ENCODE data around the gene TBRG4.

The TBRG4 gene

DNA sequence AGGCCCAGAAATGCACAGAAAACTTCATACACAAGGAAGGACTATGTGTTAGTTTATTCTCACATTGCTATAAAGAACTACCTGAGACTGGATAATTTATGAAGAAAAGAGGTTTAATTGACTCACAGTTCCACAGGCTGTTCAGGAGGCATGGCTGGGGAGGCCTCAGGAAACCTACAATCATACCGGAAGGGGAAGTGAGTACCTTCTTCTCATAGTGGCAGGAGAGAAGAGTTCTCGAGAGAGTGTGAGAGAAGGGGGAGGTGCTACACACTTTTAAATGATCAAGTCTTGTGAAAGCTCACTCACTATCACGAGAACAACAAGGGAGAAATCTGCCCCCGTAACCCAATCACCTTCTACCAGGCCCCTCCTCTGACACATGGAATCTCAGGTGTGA lies 29.3 kb upstream of the TBRG4 start:
- DNase-seq: no peak

DNA sequence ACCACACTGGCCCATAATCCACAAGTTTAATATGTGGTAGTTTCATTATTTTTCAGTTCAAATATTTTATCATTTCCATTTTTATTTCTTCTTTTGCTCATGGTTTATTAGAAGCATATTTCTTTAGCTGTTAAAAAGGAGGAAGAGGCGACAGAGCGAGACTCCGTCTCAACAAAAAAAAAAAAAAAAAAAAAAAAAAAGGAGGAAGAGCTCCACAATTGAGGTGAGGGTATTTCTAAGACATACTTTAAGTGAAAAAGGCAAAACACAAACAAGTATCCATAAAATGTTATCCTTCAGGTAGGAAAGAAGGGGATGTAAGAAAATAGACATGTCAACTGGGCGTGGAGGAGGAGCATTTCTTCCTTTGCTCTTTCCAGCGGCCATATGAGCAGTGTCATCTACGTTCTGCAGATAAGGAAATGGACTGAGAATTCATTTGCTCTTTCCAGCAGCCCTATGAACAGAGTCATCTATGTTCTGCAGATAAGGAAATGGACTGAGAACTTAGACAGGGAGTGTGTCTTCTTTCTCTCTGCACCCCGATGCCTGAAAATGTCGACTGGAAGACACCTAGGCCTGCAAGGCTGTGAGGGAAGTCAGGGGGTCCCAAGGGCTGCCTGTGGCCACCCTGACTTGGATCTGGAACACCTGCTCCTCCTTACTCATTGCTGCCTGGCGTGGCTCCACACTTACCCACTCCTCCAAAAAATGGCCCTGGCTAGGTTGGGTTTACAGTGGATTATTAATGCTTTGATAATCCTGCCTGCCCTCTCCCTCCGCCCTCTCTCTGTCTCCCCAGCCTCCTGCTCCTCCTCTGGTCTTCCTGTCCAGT lies 27.2 kb upstream of the TBRG4 start:
- DNase-seq: no peak

DNA sequence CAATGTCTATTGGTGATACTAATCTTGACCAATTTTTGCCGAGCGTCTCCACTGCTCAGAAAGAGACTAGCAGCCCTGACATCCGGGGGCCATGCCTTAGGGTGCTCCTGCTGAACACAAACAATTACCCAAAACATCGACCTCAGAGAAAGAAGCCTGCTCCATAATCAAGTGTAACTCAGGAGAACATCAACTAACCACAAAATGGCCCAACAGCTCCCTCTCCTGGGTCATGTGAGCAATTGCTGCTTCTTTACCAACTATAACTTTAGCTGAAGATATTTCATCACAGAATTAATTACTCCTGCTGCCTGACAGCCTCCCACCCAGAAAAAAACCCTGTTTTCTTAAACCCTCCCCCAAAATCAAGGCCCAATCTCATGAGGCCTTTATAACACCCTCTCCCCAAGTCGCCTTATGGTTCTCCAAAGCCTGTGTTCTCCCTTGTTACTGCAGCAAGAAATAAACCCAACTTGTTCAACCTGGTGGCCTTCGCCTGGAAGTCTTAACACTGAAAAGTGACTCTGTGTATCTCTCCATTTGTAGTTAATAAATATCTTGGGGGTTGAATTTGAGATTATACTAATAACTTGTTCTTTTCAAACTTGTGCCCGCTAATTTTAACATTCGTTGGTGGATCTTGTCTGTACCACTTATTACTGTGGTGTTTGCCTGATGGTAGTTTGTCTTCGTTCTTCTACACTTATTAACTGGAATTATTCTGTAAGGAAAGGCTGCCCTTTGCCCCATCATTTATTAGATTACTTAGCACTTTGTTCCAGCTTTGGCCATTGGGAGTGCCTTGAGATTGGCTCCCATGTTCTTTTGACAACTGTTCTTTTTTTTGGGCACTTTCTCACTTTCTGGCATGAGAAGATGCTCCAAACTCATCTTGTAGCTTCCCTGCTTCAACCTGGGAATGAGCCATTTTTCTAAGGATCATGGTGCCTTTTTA lies 24.9 kb upstream of the TBRG4 start:
- DNase-seq: peak; percentile 61 to 64

DNA sequence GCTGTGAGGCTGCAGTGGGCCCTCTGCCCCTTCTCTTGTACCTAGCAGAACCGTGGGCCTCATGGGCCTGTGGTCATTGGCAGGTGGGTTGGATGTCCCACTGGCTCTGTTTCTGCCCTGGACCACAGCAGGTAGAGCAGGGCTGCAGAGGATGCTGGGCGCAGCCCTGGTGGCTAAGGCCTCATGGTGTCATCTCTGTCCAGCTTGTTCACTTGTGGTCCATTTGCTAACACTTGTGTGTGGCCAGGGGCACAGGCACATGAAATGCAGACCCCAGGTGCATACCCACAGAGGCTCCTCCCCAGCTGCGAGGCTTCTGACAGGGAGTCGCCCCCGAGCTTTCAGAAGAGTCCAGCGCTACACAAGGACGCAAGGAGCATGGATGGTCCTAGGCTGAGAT lies 22.4 kb upstream of the TBRG4 start:
- DNase-seq: no peak

DNA sequence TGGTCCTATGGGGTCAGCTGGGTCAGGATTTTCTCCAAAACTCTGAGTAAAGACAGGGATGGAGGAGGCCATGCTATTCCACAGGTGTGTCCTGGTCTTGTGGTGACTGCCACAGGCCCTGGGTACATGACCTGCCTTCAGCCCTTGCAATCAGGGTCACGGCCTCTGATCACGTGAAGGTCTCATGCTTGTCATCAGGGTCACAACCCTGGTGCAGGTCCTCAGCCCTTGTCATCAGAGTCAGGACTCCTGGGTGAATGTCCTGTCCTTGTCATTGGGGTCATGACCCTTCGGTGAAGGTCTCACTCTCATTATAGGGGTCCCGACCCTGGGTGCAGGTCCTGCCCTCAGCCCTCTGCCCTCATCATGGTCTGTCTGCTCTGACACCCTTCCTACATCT lies 21.9 kb upstream of the TBRG4 start:
- no peak for DNase-seq

DNA sequence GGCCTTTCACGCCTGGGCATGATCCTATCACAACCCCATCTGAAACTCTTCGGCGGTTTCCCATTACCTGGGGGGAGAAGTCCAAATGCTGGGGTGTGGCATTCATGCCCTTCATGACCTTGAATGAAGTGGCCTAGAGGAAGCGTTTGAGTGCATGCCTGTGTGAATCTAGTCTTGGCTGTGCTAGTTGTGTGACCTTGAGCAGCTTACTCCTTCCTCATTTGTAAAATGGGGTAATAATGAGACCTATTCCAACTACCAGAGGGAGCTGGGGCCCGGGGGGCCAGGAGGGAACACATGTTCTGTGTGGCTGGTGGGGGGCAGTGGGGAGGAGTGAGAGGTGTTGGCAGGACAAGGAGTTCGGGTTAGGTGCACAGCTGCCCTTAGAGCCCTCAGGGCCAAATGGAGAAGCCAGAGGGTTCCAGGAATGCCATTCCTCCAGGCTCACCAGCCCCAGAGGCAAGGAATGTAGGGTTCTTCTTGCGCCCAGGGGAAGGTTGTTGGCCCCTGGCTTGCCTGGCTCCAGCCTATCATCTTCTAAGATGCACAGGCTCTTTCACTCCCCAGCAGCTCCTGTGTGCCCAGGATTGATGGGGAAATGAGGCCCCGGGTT lies 21.3 kb upstream of the TBRG4 start:
- no peak for DNase-seq

DNA sequence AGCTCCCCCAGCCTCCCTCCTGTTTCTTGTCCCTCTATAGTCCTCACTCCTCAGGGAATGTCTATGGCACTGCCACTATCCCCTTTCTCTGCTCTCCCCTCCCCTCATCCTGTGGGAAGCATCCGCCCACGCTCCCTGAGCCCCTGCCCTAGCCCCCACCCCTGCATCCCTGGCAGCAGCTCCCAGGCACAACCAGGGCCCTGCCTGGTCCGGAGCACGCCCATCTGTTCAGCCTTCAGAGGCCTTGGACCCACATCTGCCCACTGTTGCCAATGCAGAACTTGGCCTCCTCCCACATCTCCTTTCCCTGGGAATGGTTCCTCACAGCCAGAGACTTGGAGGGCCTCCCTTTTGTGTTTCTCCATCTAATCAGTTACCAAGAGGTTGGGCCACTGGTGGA lies 20.4 kb upstream of the TBRG4 start:
- no peak for DNase-seq

DNA sequence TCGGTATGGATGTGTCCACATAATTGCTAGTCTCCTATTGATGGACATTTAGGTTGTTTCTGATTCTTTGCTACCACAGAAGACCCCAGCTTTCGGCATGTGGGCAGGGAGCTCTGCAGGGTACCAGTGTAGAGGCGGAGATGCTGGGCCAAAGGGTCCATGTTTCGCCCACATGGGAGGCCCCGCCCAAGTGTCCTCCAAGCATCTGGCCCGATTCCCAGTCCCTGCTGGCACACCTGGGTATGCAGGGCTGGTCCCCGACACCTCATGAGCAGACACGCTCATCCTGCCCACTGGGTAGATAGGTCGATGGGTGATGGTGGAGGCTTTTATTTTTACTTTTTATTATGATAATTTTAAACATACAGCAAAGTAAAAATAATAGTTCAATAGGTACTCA lies 19.4 kb upstream of the TBRG4 start:
- DNase-seq: no peak

DNA sequence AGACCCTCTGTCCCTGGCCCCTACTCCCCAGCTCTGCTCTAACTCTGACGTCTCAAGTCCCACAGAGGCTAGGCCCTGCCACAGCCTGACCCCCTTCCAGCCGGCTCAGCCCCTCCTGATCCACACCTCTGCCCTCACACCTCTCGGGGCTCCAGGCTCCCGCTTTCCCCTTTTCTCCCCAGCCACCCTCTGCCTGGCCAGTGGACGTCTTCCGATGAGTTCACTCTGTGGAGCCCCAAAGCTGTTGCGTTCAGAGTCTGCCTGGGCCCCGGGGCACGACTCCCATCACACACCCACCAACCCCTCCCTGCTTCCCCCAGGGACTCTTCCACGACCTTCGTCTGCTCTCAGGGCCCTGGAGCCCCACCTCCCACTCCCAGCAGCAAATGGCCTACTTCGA lies 18.4 kb upstream of the TBRG4 start:
- DNase-seq: no peak

DNA sequence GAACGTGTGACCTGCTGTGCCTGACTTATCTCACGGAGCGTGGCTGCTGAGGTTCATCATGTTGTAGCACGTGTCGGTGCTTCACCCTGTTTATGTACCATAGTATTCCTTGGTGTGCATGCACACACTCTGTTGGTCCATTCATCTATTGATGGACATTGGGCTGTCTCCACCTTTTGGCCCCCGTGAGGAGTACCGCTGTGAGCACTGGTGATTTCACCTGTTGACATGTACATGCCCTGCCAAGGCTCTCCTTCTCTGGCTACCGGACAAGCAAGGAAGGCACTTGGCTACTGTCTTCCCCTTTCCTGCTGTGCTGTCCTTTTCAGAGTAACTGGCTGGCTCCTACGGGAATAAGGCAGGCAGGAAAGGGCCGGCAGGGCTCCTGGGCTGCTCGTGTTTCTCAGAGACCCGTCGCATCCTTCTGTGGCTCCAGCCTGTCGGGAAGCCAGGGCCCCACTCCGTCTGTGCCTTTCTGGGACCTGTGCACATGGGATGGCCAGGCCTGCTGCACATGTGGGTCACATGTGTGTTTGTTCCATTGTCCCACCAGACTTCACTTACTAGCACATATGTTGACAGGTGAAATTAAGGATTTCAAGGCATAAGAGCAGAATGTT lies 17.8 kb upstream of the TBRG4 start:
- DNase-seq: no peak

DNA sequence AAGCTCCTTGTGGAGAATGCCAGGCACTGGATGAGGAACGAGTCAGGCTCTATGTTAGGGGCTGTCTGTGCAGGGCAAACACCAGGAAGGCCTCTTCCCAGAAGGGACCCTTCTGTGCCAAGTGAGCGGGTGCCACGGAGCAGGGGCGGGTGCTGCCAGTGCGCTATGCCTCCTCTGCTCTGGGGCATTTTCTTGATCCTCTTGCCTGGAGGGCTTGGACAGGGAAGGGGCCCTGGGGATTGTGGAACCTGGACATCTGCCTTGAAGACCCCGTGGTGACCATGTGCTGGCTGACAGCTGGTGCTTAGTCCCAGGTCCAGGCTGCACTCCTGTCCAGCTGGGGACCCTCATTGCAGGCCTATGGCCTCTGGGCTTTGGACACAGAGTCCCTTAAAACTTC lies 15.4 kb upstream of the TBRG4 start:
- DNase-seq: no peak

DNA sequence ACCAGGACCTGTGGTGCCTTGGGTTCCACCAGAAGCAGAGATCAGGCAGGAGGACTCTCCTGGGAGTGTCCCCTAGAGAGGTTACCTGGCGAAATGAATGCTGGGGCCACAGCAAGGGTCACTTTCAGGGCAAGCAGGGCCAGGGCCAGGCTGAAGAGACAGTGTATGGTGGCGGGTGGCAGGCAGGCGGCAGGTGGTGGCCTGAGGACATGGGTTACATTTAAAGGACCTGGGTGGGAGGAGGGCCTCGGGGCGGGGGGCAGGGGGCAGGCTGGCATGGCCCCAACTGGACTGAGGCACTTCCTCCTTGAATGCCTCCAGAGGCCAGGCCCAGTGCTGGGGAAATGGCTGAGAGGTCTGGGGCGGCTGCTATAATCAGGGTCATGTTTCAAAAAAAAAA lies 14.7 kb upstream of the TBRG4 start:
- no peak for DNase-seq

DNA sequence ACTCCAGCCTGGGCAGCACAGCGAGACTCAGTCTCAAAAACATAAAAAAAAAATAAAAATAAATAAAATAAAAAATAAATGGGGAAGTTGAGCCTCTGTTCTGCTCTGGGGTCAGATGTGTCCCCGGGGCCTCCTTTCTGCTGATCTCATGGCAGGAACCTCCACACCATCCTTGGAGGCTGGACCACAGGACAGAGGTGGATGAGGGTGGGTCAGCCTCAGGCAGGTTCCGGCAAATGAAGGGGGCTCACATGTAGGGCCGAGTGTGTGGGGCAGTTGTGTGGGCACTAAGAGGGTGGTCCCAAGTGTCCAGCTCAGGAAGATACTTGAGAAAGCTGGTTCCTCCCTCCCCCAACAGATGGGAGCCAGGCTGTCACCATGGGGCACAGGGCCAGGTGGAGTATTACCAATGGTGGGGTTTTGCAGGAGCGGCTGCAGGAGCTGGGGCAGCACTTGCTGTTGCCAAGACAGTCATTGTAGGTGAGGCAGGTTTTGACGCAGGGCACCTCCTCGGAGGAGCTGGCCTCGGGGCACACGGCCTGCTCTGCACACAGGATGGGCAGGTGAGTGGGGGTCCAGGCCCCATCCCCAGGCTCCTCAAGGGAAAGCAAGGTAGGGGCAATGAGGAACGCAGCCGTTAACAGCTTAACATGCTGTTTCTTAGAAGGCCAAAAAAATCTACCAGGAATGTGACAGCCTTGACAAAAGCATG lies 13.9 kb upstream of the TBRG4 start:
- no peak for DNase-seq

DNA sequence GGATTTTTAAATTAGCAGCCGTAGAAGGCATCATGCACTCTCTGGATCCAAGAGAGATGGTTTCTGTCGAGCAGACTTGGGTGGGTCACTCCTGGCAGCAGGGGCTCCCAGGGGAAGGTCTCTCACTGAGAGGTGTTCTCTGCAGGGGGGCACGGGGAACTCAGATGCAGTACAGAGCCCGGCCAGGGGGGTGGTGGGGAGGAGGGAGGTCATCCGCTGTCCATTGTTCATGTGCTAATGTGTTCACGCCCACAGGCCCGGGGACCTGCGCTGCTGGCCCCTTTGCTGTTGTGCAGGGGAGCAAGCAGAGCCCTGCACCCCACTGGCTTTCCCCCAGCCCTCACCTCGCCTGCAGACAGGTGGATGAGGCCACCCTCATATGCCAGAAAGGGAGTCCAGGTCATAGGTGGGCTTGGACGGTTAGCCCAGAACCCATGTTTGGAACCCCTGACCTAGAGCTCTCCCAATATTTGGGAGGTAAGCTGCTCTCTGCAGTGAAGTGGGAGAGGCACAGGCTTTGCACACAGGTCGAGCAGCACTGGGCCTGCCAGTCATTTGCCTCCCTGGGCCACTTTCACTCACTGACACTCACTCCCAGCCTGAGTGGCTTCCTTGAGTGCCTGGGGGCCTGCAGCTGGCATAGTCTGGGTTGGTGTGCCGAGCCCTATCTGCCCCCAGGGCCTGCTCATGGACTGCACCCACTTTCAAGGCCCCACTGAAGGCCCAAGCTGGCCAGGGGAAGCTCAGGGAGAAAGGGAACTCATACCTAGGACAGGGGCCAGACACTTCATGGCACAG lies 12.6 kb upstream of the TBRG4 start:
- no peak for DNase-seq

DNA sequence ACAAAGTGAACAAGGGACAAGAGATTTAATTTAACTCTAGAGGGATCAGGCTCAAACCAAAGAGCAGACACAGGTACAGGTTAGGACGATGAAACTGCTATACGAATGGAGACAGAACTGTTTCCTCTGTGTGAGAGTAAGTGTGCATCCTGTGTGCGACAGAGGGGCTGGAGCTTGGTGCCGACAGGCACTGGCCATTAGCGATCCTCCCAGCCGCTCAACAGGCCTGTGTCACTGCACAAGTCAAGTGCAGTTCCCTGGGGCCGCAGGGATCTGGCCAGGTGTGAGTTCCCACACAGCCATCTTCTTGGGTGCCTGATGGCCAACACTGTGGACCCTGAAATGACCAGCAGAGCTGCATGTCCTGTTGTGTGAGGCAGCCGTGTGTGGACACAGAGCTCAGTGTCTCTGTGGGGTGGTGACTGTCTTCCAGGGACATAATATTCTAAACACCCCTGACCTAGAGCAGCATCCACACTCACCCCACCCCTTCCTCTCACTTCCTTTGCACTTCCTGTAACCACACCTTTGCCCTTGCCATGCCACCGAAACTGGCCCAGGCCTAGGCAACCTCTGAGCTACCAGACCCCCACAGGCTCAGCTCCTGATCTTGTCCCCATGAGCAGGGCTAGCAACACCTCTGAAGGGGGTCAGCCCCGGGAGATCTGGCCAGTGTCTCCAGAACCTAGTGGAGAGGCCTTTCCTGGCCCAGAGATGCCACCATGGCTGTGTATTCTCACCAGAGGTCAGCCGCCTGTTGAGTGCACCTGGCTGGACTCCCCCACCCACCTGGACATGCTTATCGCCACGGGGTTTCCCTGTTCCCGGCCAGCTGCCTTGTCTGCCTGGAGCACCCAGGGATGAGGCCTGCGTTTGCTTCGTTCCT lies 11.7 kb upstream of the TBRG4 start:
- DNase-seq: no peak

DNA sequence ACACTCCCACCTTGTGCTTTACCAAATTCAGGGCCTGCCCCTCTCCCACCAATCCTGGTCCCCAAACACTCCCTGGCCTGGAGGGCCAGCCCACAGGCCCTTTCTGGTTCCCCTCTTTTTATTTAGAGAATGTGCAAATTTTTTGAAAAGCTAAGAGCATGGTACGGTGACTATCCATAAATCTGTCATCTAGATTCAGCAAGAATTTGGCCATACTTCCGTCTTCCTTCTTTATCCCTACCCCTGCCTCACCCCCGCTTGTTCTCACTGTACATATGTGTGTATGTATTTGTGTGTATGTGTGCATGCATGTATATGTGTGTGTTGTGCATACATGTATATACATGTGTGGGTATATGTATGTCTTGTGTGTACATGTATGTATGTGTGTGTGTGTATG lies 8.1 kb upstream of the TBRG4 start:
- no peak for DNase-seq

DNA sequence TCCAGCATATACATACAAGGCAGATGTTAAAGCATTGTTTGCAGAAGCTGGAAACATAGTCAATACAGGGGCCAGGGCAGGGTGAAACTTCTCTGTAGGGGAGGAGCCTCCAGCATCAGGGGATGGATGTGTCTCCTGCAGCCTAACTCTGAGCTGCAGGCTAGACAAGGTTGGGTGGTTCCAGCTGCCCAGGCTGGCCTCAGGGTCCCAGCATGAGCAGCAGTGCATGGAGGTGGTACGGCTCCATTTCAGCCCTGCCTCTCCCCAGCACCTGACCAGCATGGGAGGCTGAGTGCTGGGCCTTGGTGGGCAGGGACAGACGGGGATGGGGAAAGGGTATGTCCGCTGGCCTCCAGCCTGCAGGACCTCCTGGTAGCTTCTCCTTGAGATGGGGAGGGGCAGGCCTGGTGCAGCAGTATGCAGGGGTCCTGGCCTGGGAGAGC lies 7.4 kb upstream of the TBRG4 start:
- no peak for DNase-seq

DNA sequence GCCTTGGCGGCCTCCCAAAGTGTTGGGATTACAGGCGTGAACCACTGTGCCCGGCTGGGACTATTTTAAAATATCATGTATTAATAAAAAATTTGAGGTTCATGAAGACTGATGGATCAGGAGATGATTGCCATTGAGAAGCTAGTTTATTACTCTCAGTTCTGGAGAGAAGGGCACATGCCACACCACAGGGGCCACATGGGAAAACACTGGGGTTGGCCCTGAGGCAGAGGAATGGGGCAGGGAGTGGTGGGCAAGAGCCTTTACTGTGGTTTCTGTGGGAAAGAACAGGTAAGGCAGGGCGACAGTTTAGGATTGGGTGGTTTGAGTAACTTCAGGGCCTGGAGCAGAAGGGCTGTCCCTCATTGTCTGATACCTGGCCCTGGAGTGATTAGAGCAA lies 6.8 kb upstream of the TBRG4 start:
- no peak for DNase-seq

DNA sequence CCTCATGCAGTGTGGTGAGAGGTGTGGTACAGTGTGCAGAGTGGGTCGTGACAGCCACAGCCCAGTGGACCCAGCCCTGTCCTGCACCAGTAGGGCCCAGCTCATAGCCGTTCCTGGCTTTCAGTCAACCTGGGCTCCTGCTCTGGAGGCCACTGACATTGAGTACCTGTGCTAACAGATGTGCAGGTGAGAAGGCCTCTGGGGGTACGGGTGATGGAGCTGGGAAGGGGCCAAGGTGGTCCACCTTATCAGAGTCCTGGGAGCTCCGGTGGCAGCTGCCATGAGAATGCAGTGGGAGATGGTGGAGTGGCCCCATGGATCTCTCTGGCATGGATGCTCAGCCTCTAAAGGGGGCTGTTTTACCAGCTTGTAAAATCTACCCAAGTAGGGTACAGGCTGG lies 6.1 kb upstream of the TBRG4 start:
- DNase-seq: no peak

DNA sequence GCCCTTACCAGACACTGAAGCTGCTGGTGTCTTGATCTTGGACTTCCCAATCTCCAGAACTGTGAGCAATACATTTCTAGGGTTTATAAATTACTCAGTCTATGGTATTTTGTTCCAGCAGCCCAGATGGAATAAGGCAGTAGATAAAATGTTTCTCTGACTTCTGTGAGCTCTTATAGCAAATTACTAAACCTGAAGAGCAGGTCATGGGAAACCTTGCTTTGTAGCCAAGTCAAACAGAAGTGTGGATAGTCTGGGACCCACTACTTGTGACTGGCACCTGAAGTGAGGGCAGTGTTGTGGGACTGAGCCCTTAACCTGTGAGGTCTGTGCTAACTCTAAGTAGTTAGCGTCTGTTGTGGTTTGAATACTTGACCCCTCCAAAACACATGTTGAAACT lies 4.6 kb upstream of the TBRG4 start:
- DNase-seq: no peak

DNA sequence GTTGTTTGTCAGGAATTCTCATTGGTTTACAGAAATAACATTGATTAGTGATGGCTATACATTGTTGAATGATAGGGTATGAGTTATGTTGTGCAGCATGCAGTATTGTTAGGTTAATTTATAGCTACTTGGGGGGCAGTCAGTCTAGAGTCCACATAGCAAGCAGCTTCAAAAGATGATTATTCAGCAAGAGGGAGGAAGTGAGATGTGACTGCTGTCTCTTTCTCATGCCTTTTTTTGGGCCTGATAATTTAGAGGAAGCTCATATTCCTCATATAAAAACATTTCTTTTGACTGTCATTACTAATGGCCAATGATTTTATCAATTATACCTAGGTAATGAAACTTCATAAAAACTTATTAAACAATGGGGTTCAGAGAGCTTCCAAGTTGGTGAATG lies 3.4 kb upstream of the TBRG4 start:
- no peak for DNase-seq

All from activated CD4-positive, alpha-beta T cell treated with anti-CD3 and anti-CD28 coated beads, Interleukin-2, amount 50 U/mL, for 4 hours (primary cell).